Astrocyte (in vitro differentiated cells and primary cell): Measurements from ENCODE around the gene MORN4.

Source experiments
- EZH2 ChIP-seq: IDR thresholded peaks from 2 replicates; pipeline ENCODE4 v1.6.1; 2012; ENCODE audit warnings: mild to moderate bottlenecking, low read length, inconsistent platforms; ENCODE audit not compliant: insufficient read depth
- TF ChIP-seq, protein P1 (sequence below): IDR thresholded peaks from 2 replicates; pipeline ENCODE4 v1.5.1; 2011; ENCODE audit warnings: low read depth, mild to moderate bottlenecking, inconsistent platforms, low read length, moderate library complexity; ENCODE audit not compliant: insufficient read depth

DNA sequence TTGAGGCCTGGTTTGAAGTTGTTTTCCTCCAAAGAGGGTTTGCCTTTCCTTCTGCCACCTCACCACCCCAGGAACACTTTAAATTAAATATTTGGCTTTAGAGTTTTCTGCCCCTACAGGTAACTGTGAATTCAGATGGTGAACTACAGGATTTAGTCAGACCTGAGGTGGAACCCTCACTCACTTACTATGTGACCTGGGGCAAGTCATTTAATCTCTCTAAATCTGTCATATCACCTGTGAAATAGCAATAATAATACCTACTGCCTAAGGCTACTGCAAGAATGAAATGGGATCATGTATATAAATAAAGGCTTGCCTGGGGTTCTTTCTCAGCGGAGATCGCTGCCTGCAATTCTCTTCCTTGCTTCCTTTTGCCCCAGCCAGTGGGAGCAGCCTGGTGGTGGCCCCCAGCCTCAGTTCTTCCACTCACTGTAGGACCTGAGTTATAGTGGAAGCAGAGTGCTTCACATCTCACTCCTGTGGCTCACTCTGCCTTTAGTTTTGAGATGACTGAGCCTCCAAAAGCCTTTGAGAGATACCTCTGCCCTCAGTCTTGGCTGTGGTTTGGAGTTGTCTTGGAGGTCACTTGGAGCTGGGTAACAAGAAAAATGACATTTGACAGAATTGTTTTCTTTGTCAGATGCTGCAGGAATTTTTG is 66.8 kb downstream of the MORN4 start:
- TF ChIP-seq, protein P1, sequence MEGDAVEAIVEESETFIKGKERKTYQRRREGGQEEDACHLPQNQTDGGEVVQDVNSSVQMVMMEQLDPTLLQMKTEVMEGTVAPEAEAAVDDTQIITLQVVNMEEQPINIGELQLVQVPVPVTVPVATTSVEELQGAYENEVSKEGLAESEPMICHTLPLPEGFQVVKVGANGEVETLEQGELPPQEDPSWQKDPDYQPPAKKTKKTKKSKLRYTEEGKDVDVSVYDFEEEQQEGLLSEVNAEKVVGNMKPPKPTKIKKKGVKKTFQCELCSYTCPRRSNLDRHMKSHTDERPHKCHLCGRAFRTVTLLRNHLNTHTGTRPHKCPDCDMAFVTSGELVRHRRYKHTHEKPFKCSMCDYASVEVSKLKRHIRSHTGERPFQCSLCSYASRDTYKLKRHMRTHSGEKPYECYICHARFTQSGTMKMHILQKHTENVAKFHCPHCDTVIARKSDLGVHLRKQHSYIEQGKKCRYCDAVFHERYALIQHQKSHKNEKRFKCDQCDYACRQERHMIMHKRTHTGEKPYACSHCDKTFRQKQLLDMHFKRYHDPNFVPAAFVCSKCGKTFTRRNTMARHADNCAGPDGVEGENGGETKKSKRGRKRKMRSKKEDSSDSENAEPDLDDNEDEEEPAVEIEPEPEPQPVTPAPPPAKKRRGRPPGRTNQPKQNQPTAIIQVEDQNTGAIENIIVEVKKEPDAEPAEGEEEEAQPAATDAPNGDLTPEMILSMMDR = no peak
- TF ChIP-seq EZH2 = no peak
